Sigmoid colon (tissue), 4 donors: ENCODE measurements around the gene DYSF.

Source experiments
- EP300 ChIP-seq, 4 donors: sonication (generic); formaldehyde crosslinking; IDR thresholded peaks; one replicate each; pipeline ENCODE4 v1.6.1; 2017; ENCODE audit warnings: antibody characterized with exemption in 4 of 4
- POLR2AphosphoS5 ChIP-seq, 4 donors: sonication (generic); formaldehyde crosslinking; IDR thresholded peaks; one replicate each; pipeline ENCODE4 v1.6.1; 2017; ENCODE audit warnings: antibody characterized with exemption in 4 of 4

GRCh38 chr2:71730785-71731383, 277.5 kb downstream of the DYSF start:
- TF ChIP-seq EP300 (IDR thresholded peaks at IDR 0.05) (no peak), POLR2AphosphoS5 (IDR thresholded peaks at IDR 0.05) (no peak)
